GM18867 (cell line): ENCODE data around the gene ZNF624.
"Not testable (repeated sequence)": the region's sequence is repeated elsewhere in the genome, so short reads cannot be mapped to it uniquely, and the experiment has no call there.

ENCODE experiments used
- ATAC-seq: cut with Tn5 transposase; IDR thresholded peaks from one replicate; pipeline ENCODE4 v1.9.1; 2021; ENCODE audit warnings: mild to moderate bottlenecking, moderate library complexity; ENCODE audit not compliant: unreplicated experiment

The ZNF624 gene

DNA sequence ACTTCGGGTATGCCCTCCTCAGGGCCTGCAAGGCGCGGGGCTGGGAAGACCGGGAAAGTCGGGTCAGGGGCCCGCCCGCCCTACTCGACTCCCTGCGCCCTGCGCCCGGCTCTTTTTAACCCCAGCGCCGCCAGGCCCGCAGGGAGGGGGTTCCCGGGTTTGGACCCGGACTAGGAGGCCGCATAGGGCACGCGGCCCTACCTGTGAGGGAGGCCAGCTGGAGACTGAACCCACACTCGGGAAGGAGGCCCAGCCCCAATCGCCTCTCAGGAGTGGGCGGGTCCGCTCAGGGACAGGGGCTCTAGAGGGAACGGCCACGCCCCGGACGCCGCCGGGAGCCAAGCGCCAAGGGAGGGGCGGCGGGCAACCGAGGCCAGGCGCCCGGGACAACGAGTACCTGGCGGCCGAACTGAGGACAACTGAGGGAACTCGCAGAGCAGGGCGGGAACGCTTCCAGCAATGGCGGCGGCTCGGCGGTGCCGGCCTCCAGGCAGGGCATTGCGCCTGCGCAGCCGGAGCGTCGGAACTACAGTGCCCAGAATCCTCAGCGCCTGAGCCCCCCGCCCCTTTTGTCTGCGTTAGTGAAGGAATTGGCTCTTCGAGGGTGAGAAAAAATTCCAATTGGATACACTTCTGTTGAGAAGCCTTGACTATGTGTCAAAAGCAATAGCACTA lies at the start of gene ZNF624:
ZNF624 (minus strand) TSS at position 484 of the 675 bp plus-strand sequence.
- peak; percentile 90 for ATAC-seq

- ATAC-seq, result not testable (repeated sequence)
Observed at GRCh38 chr17:16697603-16698002, 44.0 kb upstream of the ZNF624 start.

DNA sequence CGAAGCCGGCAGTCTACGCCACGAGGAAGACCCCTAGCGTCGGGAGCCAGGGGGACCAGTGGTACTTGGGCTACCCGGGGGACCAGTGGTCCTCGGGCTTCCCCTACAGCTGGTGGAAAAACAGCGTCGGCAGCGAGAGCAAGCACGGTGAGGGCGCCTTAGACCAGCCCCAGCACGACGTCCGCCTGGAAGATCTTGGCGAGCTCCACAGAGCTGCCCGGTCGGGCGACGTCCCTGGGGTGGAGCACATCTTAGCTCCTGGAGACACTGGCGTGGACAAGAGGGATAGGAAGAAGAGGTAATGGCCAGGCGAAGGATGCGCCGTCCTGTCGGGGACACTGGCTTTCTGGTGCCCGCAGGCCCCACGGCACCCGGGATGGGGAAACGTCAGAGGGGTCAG lies 36.8 kb upstream of the ZNF624 start:
- ATAC-seq, result not testable (repeated sequence)

GRCh38 chr17:16689731-16690281 lies 36.2 kb upstream of the ZNF624 start, which contains the start of gene CCDC144A:
Gene CCDC144A (plus strand): TSS chr17:16690241. CDS start chr17:16690401, 160 bp downstream.
- ATAC-seq, result not testable (repeated sequence)

DNA sequence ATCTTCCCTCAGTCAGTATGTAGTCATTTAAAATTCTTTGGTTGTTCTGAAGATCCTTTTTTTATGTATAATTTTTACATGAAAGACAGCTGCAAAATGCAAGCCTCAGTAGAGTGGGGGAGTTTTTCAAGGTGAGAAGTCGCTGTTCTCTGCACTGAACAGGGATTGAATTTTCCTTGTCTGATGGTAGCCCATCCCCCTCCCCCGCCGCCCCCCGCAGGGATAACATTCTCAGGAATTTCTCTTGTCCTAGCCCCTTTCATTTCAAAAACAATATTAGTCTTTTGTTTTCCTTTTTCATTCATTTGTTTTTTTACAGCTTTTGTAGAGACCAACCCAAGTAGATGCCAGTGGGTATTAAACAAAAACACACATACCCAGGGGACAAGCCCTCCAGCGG lies 33.5 kb upstream of the ZNF624 start:
- not testable (repeated sequence) for ATAC-seq

- not testable (repeated sequence) for ATAC-seq
Observed at GRCh38 chr17:16686019-16686418, 32.4 kb upstream of the ZNF624 start.

DNA sequence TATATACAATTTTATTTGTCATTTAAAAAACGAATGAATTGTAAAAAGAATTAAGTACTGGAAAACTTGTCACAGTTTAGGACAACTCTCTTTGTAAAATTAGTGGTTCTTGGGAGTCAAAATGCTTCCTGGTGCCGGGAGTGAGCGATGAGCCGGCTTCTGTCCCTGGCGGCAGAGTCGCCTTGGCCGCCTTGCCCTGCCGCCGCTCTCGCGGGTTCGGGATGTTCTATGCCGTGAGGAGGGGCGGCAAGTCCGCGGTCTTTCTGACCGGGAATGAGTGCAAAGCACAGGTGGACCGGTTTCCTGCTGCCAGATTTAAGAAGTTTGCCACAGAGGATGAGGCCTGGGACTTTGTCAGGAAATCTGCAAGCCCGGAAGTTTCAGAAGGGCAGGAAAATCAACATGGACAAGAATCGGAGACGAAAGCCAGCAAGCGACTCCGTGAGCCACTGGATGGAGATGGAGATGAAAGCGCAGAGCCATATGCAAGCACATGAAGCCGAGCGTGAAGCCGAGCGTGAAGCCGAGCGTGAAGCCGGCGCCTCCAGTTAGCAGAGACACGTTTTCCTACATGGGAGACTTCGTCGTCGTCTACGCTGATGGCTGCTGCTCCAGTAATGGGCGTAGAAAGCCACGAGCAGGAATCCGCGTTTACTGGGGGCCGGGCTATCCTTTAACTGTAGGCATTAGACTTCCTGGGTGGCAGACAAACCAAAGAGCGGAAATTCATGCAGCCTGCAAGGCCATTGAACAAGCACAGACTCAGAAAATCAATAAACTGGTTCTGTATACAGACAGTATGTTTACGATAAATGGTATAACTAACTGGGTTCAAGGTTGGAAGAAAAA lies 29.9 kb upstream of the ZNF624 start:
- ATAC-seq, result not testable (repeated sequence)

DNA sequence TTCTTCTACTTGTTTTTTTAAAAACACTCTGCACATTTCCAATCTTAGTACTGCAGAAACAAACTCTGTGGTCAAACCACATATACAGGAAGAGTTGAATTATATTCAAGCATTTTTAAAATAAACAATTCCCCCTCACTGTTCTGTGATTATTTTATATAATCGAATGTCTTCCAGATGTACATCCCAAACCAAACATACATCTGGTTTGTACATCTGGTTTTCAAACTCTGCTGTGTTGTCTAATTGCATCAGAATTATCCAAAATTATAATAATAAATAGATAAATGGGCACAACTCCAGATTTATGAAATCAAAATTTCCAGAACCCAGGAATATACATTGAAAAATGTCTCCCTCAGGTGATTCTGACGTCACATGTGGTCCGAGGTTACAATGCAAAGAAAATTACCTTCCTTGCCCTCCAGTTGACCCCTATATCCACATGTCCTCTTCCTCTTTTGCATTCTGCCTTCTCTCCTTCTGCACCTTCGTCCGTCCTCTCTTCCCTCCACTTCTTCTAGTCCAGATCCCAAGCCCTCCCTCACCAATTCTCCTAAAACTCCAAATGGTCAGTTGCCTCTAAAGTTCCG lies 23.1 kb upstream of the ZNF624 start:
- no peak for ATAC-seq

DNA sequence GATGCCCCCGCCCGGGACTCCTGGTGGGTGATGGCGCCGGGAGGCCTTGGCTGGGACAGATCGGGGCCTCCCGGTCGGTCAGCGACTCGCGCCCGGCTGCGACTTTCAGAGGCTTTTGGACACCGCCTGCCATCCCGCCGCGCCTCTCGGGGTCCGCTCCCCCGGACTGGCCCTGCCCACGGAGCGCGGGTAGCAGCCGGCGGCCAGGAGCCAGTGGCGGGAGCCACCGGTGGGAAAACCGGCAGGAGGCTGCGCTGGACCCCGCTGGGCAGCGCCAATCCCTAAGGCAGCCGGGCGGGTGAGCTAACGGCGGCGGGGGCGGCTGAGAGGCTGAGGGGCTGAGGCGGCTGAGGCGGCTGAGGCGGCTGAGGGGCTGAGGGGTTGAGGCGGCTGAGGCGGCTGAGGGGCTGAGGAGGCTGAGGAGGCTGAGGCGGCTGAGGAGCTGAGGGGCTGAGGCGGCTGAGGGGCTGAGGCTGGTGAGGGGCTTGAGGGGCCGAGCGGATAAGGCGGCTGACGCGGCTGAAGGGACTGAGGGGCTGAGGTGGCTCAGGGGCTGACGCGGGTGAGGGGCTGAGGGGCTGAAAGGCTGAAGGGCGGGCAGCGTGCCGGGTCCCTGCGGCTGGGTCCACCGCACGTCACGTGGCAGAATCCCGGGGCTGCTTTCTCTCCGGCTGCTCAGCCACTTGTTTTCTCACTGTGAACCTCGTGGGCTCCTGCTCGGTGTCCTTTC lies 13.4 kb upstream of the ZNF624 start:
- ATAC-seq, result not testable (repeated sequence)

- not testable (repeated sequence) for ATAC-seq
Observed at GRCh38 chr17:16666553-16666906, 12.9 kb upstream of the ZNF624 start.

- ATAC-seq, result no peak
Observed at GRCh38 chr17:16662936-16663335, 9.3 kb upstream of the ZNF624 start.

DNA sequence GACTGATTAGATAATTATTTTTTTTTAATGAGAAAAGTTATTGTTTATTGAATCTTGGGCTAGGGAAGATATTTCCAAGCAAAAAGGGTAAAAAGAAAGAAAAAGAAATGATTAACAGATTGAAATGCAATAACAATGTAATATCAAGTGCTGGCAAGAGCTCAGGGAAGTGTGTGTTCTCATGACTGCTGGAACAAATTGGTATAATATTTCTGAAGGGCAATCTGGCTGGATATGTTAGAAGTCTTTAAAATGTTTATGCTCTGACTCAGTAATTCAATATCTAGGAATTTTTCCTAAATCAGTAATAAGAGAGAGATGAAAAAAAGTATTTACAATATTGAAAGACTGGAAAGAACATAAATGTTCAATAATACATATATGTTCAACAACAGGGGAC lies 7.6 kb upstream of the ZNF624 start:
- no peak for ATAC-seq

- peak; percentile 21 for ATAC-seq
Observed at GRCh38 chr17:16652847-16653366, 743 bp downstream of the ZNF624 start.

DNA sequence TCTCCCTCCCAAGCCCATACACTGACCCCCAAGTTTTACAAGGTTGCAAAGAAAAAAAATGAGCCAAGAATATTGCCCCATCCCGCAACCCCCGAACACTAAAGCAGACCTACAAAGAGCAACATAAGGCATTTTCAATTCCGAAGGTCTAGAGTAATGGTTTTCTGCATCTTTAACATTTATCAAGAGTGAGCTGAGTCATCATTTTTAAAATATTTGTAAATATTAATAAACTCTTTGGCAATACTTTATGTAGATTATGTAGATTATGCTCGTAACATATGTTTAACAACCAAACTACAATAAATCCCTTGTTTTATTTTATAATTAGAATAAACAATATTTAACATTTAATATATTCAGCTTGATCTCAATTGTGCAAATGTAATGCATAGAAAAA lies 1.4 kb downstream of the ZNF624 start:
- no peak for ATAC-seq

GRCh38 chr17:16649585-16649984 lies 4.1 kb downstream of the ZNF624 start:
- no peak for ATAC-seq

- no peak for ATAC-seq
Observed at GRCh38 chr17:16639438-16639837, 14.2 kb downstream of the ZNF624 start.

GRCh38 chr17:16623282-16623681 lies 30.4 kb downstream of the ZNF624 start:
- no peak for ATAC-seq

DNA sequence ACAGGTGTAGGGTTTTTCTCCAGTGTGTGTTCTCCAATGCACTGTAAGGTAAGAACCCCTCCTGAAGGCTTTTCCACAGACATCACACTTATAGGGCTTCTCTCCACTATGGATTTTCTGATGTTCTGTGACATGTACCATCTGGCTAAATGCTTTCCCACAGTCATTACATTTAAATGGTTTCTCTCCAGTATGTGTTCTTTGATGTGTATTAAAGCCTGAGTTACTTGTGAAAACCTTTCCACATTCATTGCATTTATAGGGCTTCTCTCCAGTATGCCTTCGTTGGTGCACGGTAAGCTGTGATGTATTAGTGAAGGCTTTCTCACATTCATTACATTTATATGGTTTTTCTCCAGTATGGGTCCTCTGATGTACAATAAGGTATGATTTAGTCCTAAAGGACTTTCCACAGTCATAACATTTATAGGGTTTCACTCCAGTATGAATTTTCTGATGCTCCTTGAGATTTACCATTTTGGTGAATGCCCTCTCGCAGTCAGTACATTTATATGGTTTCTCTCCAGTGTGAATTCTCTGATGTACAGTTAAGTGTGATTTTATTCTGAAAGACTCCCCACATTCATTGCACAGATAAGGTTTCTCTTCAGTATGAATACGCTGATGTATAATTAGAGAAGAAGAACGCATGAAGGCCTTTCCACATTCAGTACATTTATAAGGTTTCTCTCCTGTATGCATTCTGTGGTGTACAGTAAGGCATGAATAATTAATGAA lies 30.9 kb downstream of the ZNF624 start:
- ATAC-seq, result no peak

DNA sequence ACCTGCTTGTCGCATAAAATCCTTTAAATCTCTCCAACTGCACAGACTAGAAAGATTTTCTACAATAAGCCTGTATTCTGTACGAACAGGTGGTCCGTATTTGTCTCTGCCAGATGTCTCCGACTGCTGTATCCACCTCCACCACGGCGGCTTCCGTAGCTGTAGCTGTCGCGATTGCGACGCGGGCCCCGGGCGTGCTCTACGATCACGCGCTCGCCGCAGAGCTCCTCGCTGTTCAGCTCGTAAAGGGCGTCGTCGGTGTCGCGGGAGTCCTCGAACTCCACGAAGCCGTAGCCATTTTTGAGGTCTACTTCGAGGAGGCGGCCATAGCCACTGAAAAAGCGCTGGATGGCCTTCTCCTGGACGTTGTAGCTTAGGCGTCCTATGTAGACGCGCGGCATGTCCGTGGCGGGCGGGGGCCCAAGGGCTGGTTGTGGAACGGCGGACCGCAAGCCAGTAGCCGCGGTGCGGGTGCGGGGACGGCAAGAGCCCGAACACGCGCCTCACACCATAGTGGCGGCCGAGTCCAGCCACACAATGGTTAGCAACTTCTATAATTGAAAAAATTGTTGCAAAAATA lies 36.1 kb downstream of the ZNF624 start:
- ATAC-seq, result no peak
